DLD1 (cell line): ENCODE data around the gene CADM1.

Source experiments
- in situ Hi-C: cut with HindIII; loops from 2 replicates; pipeline ENCODE4 v1.10.0; 2017; ENCODE audit warnings: low sequenced_read_pairs

The CADM1 gene

GRCh38 chr11:115364896-115365295 is 139.3 kb downstream of the CADM1 start:
- in situ Hi-C loops, result no loop called here

- in situ Hi-C loops, result no loop called here
Observed at GRCh38 chr11:115363921-115364320, 140.3 kb downstream of the CADM1 start.

- in situ Hi-C loops, result no loop called here
Observed at GRCh38 chr11:115363426-115363825, 140.8 kb downstream of the CADM1 start.

- in situ Hi-C loops, result no loop called here
Observed at GRCh38 chr11:115362997-115363396, 141.2 kb downstream of the CADM1 start.

GRCh38 chr11:115361025-115361424 is 143.2 kb downstream of the CADM1 start:
- in situ Hi-C loops, result no loop called here

- in situ Hi-C loops, result no loop called here
Observed at GRCh38 chr11:115360186-115360824, 143.9 kb downstream of the CADM1 start.

- in situ Hi-C loops, result no loop called here
Observed at GRCh38 chr11:115357066-115357465, 147.1 kb downstream of the CADM1 start.

- in situ Hi-C loops, result no loop called here
Observed at GRCh38 chr11:115352805-115353485, 151.3 kb downstream of the CADM1 start.

- in situ Hi-C loops, result loop anchor here (25.0 kb wide), 1 partner anchor 163 kb away; the partner anchor contains the start of gene CADM1
Observed at GRCh38 chr11:115349335-115350017, 154.7 kb downstream of the CADM1 start.

- in situ Hi-C loops, result loop anchor here (25.0 kb wide), 1 partner anchor 164 kb away; the partner anchor contains the start of gene CADM1
Observed at GRCh38 chr11:115348416-115348815, 155.8 kb downstream of the CADM1 start.

- in situ Hi-C loops, result loop anchor here (25.0 kb wide), 1 partner anchor 165 kb away; the partner anchor contains the start of gene CADM1
Observed at GRCh38 chr11:115347106-115347505, 157.1 kb downstream of the CADM1 start.

- in situ Hi-C loops, result loop anchor here (25.0 kb wide), 1 partner anchor 166 kb away; the partner anchor contains the start of gene CADM1
Observed at GRCh38 chr11:115345840-115346239, 158.4 kb downstream of the CADM1 start.

GRCh38 chr11:115345361-115345760 is 158.9 kb downstream of the CADM1 start:
- in situ Hi-C loops, result loop anchor here (25.0 kb wide), 1 partner anchor 167 kb away; the partner anchor contains the start of gene CADM1

GRCh38 chr11:115344846-115345245 is 159.4 kb downstream of the CADM1 start:
- in situ Hi-C loops, result loop anchor here (25.0 kb wide), 1 partner anchor 167 kb away; the partner anchor contains the start of gene CADM1

GRCh38 chr11:115342142-115342541 is 162.1 kb downstream of the CADM1 start:
- in situ Hi-C loops, result loop anchor here (25.0 kb wide), 1 partner anchor 170 kb away; the partner anchor contains the start of gene CADM1

GRCh38 chr11:115340874-115341273 is 163.3 kb downstream of the CADM1 start:
- in situ Hi-C loops, result loop anchor here (25.0 kb wide), 1 partner anchor 171 kb away; the partner anchor contains the start of gene CADM1

GRCh38 chr11:115338476-115338875 is 165.7 kb downstream of the CADM1 start:
- in situ Hi-C loops, result loop anchor here (25.0 kb wide), 1 partner anchor 174 kb away; the partner anchor contains the start of gene CADM1

GRCh38 chr11:115334932-115335788 is 169.1 kb downstream of the CADM1 start:
- in situ Hi-C loops, result loop anchor here (25.0 kb wide), 1 partner anchor 177 kb away; the partner anchor contains the start of gene CADM1

GRCh38 chr11:115333949-115334348 is 170.3 kb downstream of the CADM1 start:
- in situ Hi-C loops, result loop anchor here (25.0 kb wide), 1 partner anchor 178 kb away; the partner anchor contains the start of gene CADM1

GRCh38 chr11:115333121-115333520 is 171.1 kb downstream of the CADM1 start:
- in situ Hi-C loops, result loop anchor here (25.0 kb wide), 1 partner anchor 179 kb away; the partner anchor contains the start of gene CADM1
